ENCODE data around the gene CASK. TPM values are rescaled to one million over a fixed set of nuclear protein-coding genes. Genes with fewer than 3 reads are reported as not detected.

The CASK gene
- polyA plus RNA-seq, 3 donors: 43.6 to 48.2 (median 47.1) TPM

- no peak for DNase-seq
Observed at GRCh38 chrX:41475591-41476241, 447.6 kb downstream of the CASK start.

- no peak for DNase-seq
Observed at GRCh38 chrX:41475191-41475590, 448.2 kb downstream of the CASK start.

- no peak for DNase-seq
Observed at GRCh38 chrX:41474726-41475100, 448.6 kb downstream of the CASK start.

- DNase-seq: no peak
Observed at GRCh38 chrX:41473936-41474725, 449.2 kb downstream of the CASK start.

GRCh38 chrX:41472231-41472815 lies 451.0 kb downstream of the CASK start:
- no peak for DNase-seq

- no peak for DNase-seq
Observed at GRCh38 chrX:41471786-41472185, 451.6 kb downstream of the CASK start.

GRCh38 chrX:41470706-41471105 lies 452.6 kb downstream of the CASK start:
- DNase-seq: no peak

- DNase-seq: no peak
Observed at GRCh38 chrX:41468647-41469323, 454.6 kb downstream of the CASK start.

Other genes starting within 250 kb of the CASK start
- gene GPR34, start 234.6 kb downstream of the CASK start, polyA plus RNA-seq (ENCODE audit: insufficient read length in 3 of 3): 1 to 10 TPM; 4.4 to 6.0 (median 5.0) TPM
- gene GPR82, start 199.4 kb downstream of the CASK start, polyA plus RNA-seq (ENCODE audit: insufficient read length in 3 of 3): under 1 TPM; 0.10 to 0.21 (median 0.13) TPM

Measured in renal pelvis (tissue), 4 donors.